Transverse colon (tissue), 4 donors: ENCODE data around the gene OSBPL2. TPM values are rescaled to one million over a fixed set of nuclear protein-coding genes. Genes with fewer than 3 reads are reported as not detected.

Source experiments
- DNase-seq: peaks from one replicate; pipeline ENCODE4 v3.0.0-alpha.2; 2019
- H3K27ac ChIP-seq, 4 donors: fragments of 200-600 bp; sonication (generic); 2 replicates each; pipeline ENCODE4 v1.5.1; 2016 to 2018; ENCODE audit warnings: inconsistent platforms in 4 of 4
- H3K27me3 ChIP-seq: fragments of 200-600 bp; sonication (generic); 2 replicates; pipeline ENCODE4 v1.5.1; 2017; ENCODE audit warnings: inconsistent platforms
- H3K36me3 ChIP-seq, 4 donors: fragments of 200-600 bp; sonication (generic); 2 replicates each; pipeline ENCODE4 v1.5.1; 2017 to 2019; ENCODE audit warnings: inconsistent platforms in 4 of 4
- H3K4me1 ChIP-seq, 4 donors: fragments of 200-600 bp; sonication (generic); 2 replicates each; pipeline ENCODE4 v1.5.1; 2017 to 2020; ENCODE audit warnings: inconsistent platforms in 4 of 4
- H3K4me3 ChIP-seq, 4 donors: fragments of 200-600 bp; sonication (generic); 1 replicate in 1 of 4; 2 replicates in 3 of 4; pipeline versions ENCODE4 v1.5.1 to v1.6.1; 2017 to 2019; ENCODE audit warnings: inconsistent platforms in 4 of 4
- H3K9me3 ChIP-seq, 2 donors: fragments of 200-600 bp; sonication (generic); 2 replicates each; pipeline ENCODE4 v1.5.1; 2017 to 2019; ENCODE audit warnings: inconsistent platforms in 2 of 2
- CTCF ChIP-seq, 5 experiments: fragments of 200-600 bp in 3 of 5; fragments of 450-650 bp in 2 of 5; sonication (generic) in 3 of 5; IDR thresholded peaks; 1 replicate in 2 of 5; 2 replicates in 3 of 5; pipeline ENCODE4 v1.5.1; 2016 to 2017; ENCODE audit warnings: antibody characterized with exemption in 5 of 5, inconsistent platforms in 3 of 5, mild to moderate bottlenecking in 2 of 5, moderate library complexity in 1 of 5
- EP300 ChIP-seq: sonication (generic); formaldehyde crosslinking; IDR thresholded peaks from one replicate; pipeline ENCODE4 v1.6.1; 2017; ENCODE audit warnings: antibody characterized with exemption, low read depth
- POLR2A ChIP-seq: fragments of 450-650 bp; IDR thresholded peaks from one replicate; pipeline ENCODE4 v1.6.1; 2016; ENCODE audit warnings: antibody characterized with exemption, mild to moderate bottlenecking, moderate library complexity
- POLR2AphosphoS5 ChIP-seq, 3 donors: sonication (generic); formaldehyde crosslinking; IDR thresholded peaks; one replicate each; pipeline ENCODE4 v1.6.1; 2016; ENCODE audit warnings: antibody characterized with exemption in 3 of 3
- WGBS, 2 donors: methylation state at CpG; one replicate each; pipeline ENCODE4 v1.1.5; 2018; ENCODE audit warnings: low coverage in 1 of 2; 5-methylcytosine and 5-hydroxymethylcytosine counted together
- in situ Hi-C, 4 donors: fragments of 200-750 bp; cut with MboI; loops; one replicate each; pipeline versions ENCODE4 v1.15.0 to v1.15.1; 2017; ENCODE audit warnings: low sequenced_read_pairs in 3 of 4, low pct_ligation_motif_present in 1 of 4, low pct_unique_long_range_greater_than_20kb in 1 of 4
- intact Hi-C: fragments of 100-400 bp; cut with DNase I; formaldehyde crosslinking; loops from one replicate; pipeline ENCODE4 v1.15.1; 2023; ENCODE audit warnings: low total_unique reads
- total RNA-seq, 4 donors: library from RNA; depleted of rRNA; stranded (reverse); fragments of >200 nt; gene quantifications; one replicate each; pipeline ENCODE4 v1.1.0, GENCODE V29; 2016

Gene OSBPL2
- total RNA-seq, 4 donors from 2014 or later, result 36.2 to 101 (median 73.3) TPM

GRCh38 chr20:62266340-62266739 is 28.0 kb downstream of the OSBPL2 start:
- WGBS, 2 donors, result 84 to 88% methylated on average over 7 to 10 of the region's 10 CpGs
- Histone ChIP-seq H3K4me1 (no peaks in the 10 kb centered on the region), H3K4me3 (no peak overlapping the region), H3K36me3 (peaks cover 0 to 32% (median 14%) of the 10 kb centered on the region in 4 donors), H3K27ac (no peak overlapping the region), H3K9me3 (no peaks in the 10 kb centered on the region), H3K27me3 (no peaks in the 10 kb centered on the region)
- intact Hi-C loops (no loop called here), in situ Hi-C loops (no loop called here)
- TF ChIP-seq POLR2AphosphoS5 (IDR thresholded peaks at IDR 0.05), result no peak
- TF ChIP-seq POLR2A, result no peak
- no peak for DNase-seq

- intact Hi-C loops, result no loop called here
- 95 to 98% methylated on average over 9 to 13 of the region's 13 CpGs for WGBS, 2 donors
Observed at GRCh38 chr20:62266851-62267250, 28.5 kb downstream of the OSBPL2 start.

GRCh38 chr20:62267543-62267942 is 29.2 kb downstream of the OSBPL2 start:
- in situ Hi-C loops, result no loop called here
- TF ChIP-seq POLR2A, result no peak
- TF ChIP-seq EP300, result no peak
- H3K36me3 ChIP-seq, result peaks cover 0 to 36% (median 11%) of the 10 kb centered on the region in 4 donors
- no peaks in the 10 kb centered on the region for H3K27me3 ChIP-seq
- H3K4me1 ChIP-seq, result no peaks in the 10 kb centered on the region
- intact Hi-C loops, result no loop called here
- H3K9me3 ChIP-seq, result no peaks in the 10 kb centered on the region
- H3K27ac ChIP-seq, result no peak overlapping the region
- DNase-seq, result no peak
- H3K4me3 ChIP-seq, result no peak overlapping the region
- 90 to 93% methylated on average over 8 to 10 of the region's 10 CpGs for WGBS, 2 donors

More at GRCh38 chr20:62266851-62267250, 28.5 kb downstream of the OSBPL2 start:
- TF ChIP-seq CTCF (IDR thresholded peaks at IDR 0.05), result no peak
- no peak for TF ChIP-seq POLR2A
- no peak for TF ChIP-seq POLR2AphosphoS5 (IDR thresholded peaks at IDR 0.05)
- TF ChIP-seq EP300, result no peak
- no peaks in the 10 kb centered on the region for H3K9me3 ChIP-seq
- DNase-seq, result no peak
- H3K4me3 ChIP-seq, result no peak overlapping the region
- peaks cover 0 to 30% (median 12%) of the 10 kb centered on the region in 4 donors for H3K36me3 ChIP-seq
- in situ Hi-C loops, result no loop called here
- H3K27ac ChIP-seq, result no peak overlapping the region
- no peaks in the 10 kb centered on the region for H3K27me3 ChIP-seq
- H3K4me1 ChIP-seq, result no peaks in the 10 kb centered on the region

GRCh38 chr20:62268228-62268900 is 30.0 kb downstream of the OSBPL2 start:
- intact Hi-C loops, result no loop called here
- TF ChIP-seq EP300, result no peak
- no peak for TF ChIP-seq POLR2A
- no peak for TF ChIP-seq POLR2AphosphoS5 (IDR thresholded peaks at IDR 0.05)
- TF ChIP-seq CTCF (IDR thresholded peaks at IDR 0.05), result no peak
- DNase-seq, result no peak
- Histone ChIP-seq H3K9me3 (no peaks in the 10 kb centered on the region), H3K4me3 (no peak overlapping the region), H3K27ac (no peak overlapping the region), H3K36me3 (peaks cover 0 to 44% (median 14%) of the 10 kb centered on the region in 4 donors), H3K4me1 (no peaks in the 10 kb centered on the region), H3K27me3 (no peaks in the 10 kb centered on the region)
- WGBS, 2 donors, result 50 to 89% methylated on average over 2 to 7 of the region's 7 CpGs
- in situ Hi-C loops, result no loop called here

- Histone ChIP-seq H3K4me3 (no peak overlapping the region), H3K36me3 (peaks cover 0 to 49% (median 16%) of the 10 kb centered on the region in 4 donors), H3K9me3 (no peaks in the 10 kb centered on the region), H3K27ac (no peak overlapping the region), H3K4me1 (no peaks in the 10 kb centered on the region), H3K27me3 (no peaks in the 10 kb centered on the region)
- no peak for DNase-seq
- in situ Hi-C loops (no loop called here), intact Hi-C loops (no loop called here)
- no peak for TF ChIP-seq POLR2AphosphoS5 (IDR thresholded peaks at IDR 0.05)
- no peak for TF ChIP-seq CTCF (IDR thresholded peaks at IDR 0.05)
- no peak for TF ChIP-seq POLR2A
- no peak for TF ChIP-seq EP300
- WGBS, 2 donors, result 90% methylated on average over 13 of the region's 14 CpGs; no CpG with 5 or more reads in 1 of the 2 donors
Observed at GRCh38 chr20:62269378-62269777, 31.1 kb downstream of the OSBPL2 start.
